Lower lobe of right lung (tissue), 2 donors: ENCODE data around the gene JAGN1. TPM values are rescaled to one million over a fixed set of nuclear protein-coding genes. Genes with fewer than 3 reads are reported as not detected.

Source experiments
- ATAC-seq, 2 donors: fragments of 200-7000 bp; cut with Tn5 transposase; one replicate each; pipeline ENCODE4 v1.9.1; 2020 to 2022; ENCODE audit warnings: mild to moderate bottlenecking in 2 of 2, moderate library complexity in 2 of 2
- DNase-seq: peaks from one replicate; pipeline ENCODE4 v3.0.0-alpha.2; 2020
- H3K27ac ChIP-seq: fragments of 200-600 bp; one replicate; pipeline ENCODE4 v1.8.0; 2022
- H3K27me3 ChIP-seq: fragments of 200-600 bp; one replicate; pipeline ENCODE4 v1.8.0; 2022; ENCODE audit warnings: low read depth
- H3K36me3 ChIP-seq: fragments of 200-600 bp; one replicate; pipeline ENCODE4 v1.8.0; 2022; ENCODE audit warnings: mild to moderate bottlenecking
- H3K4me1 ChIP-seq: fragments of 200-600 bp; one replicate; pipeline ENCODE4 v1.8.0; 2022
- H3K4me3 ChIP-seq: fragments of 200-600 bp; one replicate; pipeline ENCODE4 v1.8.0; 2022; ENCODE audit warnings: mild to moderate bottlenecking
- H3K9me3 ChIP-seq: fragments of 200-600 bp; one replicate; pipeline ENCODE4 v1.8.0; 2022
- CTCF ChIP-seq: fragments of 200-600 bp; IDR thresholded peaks from one replicate; pipeline ENCODE4 v1.8.0; 2022; ENCODE audit warnings: antibody characterized with exemption, mild to moderate bottlenecking
- intact Hi-C: fragments of 100-400 bp; cut with DNase I; formaldehyde crosslinking; loops from one replicate; pipeline ENCODE4 v1.11.0; 2022
- total RNA-seq: library from RNA; stranded (reverse); fragmentation: NEBNext Ultra II Directional; extraction: Animal tissue kit (Norgen Biotek cat#: 25700); gene quantifications from one replicate; pipeline ENCODE4 v1.2.1, GENCODE V29; 2021
- donor health status: DM: no; HTN: yes; CAD: no; lungs with severe emphysema.

The JAGN1 gene
- total RNA-seq, 1 donor from 2014 or later: 23.8 TPM

GRCh38 chr3:9884555-9885165, 5.8 kb upstream of the JAGN1 start:
- H3K27me3 ChIP-seq: no peaks in the 10 kb centered on the region
- no peak for TF ChIP-seq CTCF
- H3K4me3 ChIP-seq: no peak overlapping the region
- DNase-seq (no peak), ATAC-seq (peak in 1 of 2 donors; percentile 48)
- H3K36me3 ChIP-seq: no peaks in the 10 kb centered on the region
- intact Hi-C loops: no loop called here
- H3K4me1 ChIP-seq: peaks cover under 1% of the 10 kb centered on the region
- H3K9me3 ChIP-seq: no peaks in the 10 kb centered on the region
- no peak overlapping the region for H3K27ac ChIP-seq

- no peak for ATAC-seq
Measured at GRCh38 chr3:9886328-9886727, 4.1 kb upstream of the JAGN1 start.

GRCh38 chr3:9887480-9887879, 2.9 kb upstream of the JAGN1 start:
- H3K36me3 ChIP-seq: no peaks in the 10 kb centered on the region
- H3K4me3 ChIP-seq: no peak overlapping the region
- ATAC-seq: no peak
- intact Hi-C loops: no loop called here
- H3K27ac ChIP-seq: no peak overlapping the region
- H3K27me3 ChIP-seq: no peaks in the 10 kb centered on the region
- no peaks in the 10 kb centered on the region for H3K9me3 ChIP-seq
- TF ChIP-seq CTCF: no peak
- no peak for DNase-seq
- peaks cover 15% of the 10 kb centered on the region for H3K4me1 ChIP-seq

More at GRCh38 chr3:9886328-9886727, 4.1 kb upstream of the JAGN1 start:
- Histone ChIP-seq H3K4me3 (no peak overlapping the region), H3K4me1 (peaks cover 8% of the 10 kb centered on the region), H3K27me3 (no peaks in the 10 kb centered on the region), H3K36me3 (no peaks in the 10 kb centered on the region), H3K27ac (no peak overlapping the region), H3K9me3 (no peaks in the 10 kb centered on the region)
- intact Hi-C loops: no loop called here
- TF ChIP-seq CTCF: no peak
- no peak for DNase-seq

- Histone ChIP-seq H3K9me3 (no peaks in the 10 kb centered on the region), H3K27ac (no peak overlapping the region), H3K27me3 (no peaks in the 10 kb centered on the region), H3K36me3 (peaks cover 10% of the 10 kb centered on the region), H3K4me3 (no peak overlapping the region), H3K4me1 (peaks cover 18% of the 10 kb centered on the region)
- no peak for TF ChIP-seq CTCF
- intact Hi-C loops: no loop called here
- DNase-seq (no peak), ATAC-seq (no peak)
Measured at GRCh38 chr3:9888540-9888939, 1.9 kb upstream of the JAGN1 start.

- Histone ChIP-seq H3K4me3 (no peak overlapping the region), H3K27ac (no peak overlapping the region), H3K4me1 (peaks cover 18% of the 10 kb centered on the region), H3K27me3 (no peaks in the 10 kb centered on the region), H3K9me3 (no peaks in the 10 kb centered on the region), H3K36me3 (peaks cover 18% of the 10 kb centered on the region)
- TF ChIP-seq CTCF: no peak
- ATAC-seq (no peak), DNase-seq (no peak)
- intact Hi-C loops: no loop called here
Measured at GRCh38 chr3:9889405-9889804, 1.0 kb upstream of the JAGN1 start.
